IMR-90 (cell line): ENCODE data around the gene PTGDR. TPM values are rescaled to one million over a fixed set of nuclear protein-coding genes. Genes with fewer than 3 reads are reported as not detected.

Experiments used
- ATAC-seq: fragments of 200-7000 bp; cut with Tn5 transposase; 2 replicates; pipeline ENCODE4 v1.9.1; 2020; ENCODE audit warnings: low read depth, mild to moderate bottlenecking, moderate library complexity
- BruUV-seq: library from RNA; stranded (reverse); fragments of 400-500 nt; replicated peaks from 2 replicates; lab custom pipeline; 2021; lab: Mats Ljungman, UMichigan
- CTCF ChIA-PET: fragments of 300-600 bp; formaldehyde crosslinking; extraction: SDS; loops from one replicate; lab custom pipeline; 2021; ENCODE audit warnings: antibody characterized with exemption; lab: Yijun Ruan, JAX
- POLR2A ChIA-PET: fragments of 300-600 bp; sonication (Branson Sonifier 250); formaldehyde crosslinking; loops from one replicate; lab custom pipeline; 2022; ENCODE audit warnings: antibody characterized with exemption; ENCODE audit not compliant: unreplicated experiment; lab: Charles Lee
- DNase-seq: peaks from one replicate; pipeline ENCODE4 v3.0.0; 2013
- H2AFZ ChIP-seq: replicated peaks from 2 replicates; pipeline ENCODE3; 2013; ENCODE audit warnings: low read length, mild to moderate bottlenecking; ENCODE audit not compliant: poor library complexity
- H2AK5ac ChIP-seq: 2 replicates; pipeline ENCODE4 v1.6.1; 2013; ENCODE audit warnings: low read depth, low read length, inconsistent platforms
- H2AK9ac ChIP-seq: replicated peaks from 2 replicates; pipeline ENCODE3; 2013; ENCODE audit warnings: mild to moderate bottlenecking, low read depth, low read length, moderate library complexity; ENCODE audit not compliant: poor library complexity
- H2BK120ac ChIP-seq: 2 replicates; pipeline ENCODE4 v1.6.1; 2013; ENCODE audit warnings: low read depth, low read length, inconsistent platforms
- H2BK15ac ChIP-seq: 3 replicates; pipeline ENCODE4 v1.6.1; 2013; ENCODE audit warnings: low read depth, low read length, inconsistent platforms
- H2BK20ac ChIP-seq: 2 replicates; pipeline ENCODE4 v1.6.1; 2013; ENCODE audit warnings: low read depth, mild to moderate bottlenecking, inconsistent platforms, low read length, moderate library complexity
- H2BK5ac ChIP-seq: 2 replicates; pipeline ENCODE4 v1.6.1; 2013; ENCODE audit warnings: mild to moderate bottlenecking, low read depth, low read length, inconsistent platforms; ENCODE audit not compliant: poor library complexity, severe bottlenecking
- H3K14ac ChIP-seq: replicated peaks from 2 replicates; pipeline ENCODE4 v1.6.1; 2013; ENCODE audit warnings: low read depth, low read length, inconsistent platforms
- H3K18ac ChIP-seq: 2 replicates; pipeline ENCODE4 v1.6.1; 2013; ENCODE audit warnings: low read depth, low read length, control low read depth
- H3K23ac ChIP-seq: 2 replicates; pipeline ENCODE4 v1.6.1; 2013; ENCODE audit warnings: low read depth, low read length, inconsistent platforms
- H3K27ac ChIP-seq: 2 replicates; pipeline ENCODE4 v1.5.1; 2013; ENCODE audit warnings: mild to moderate bottlenecking, control low read depth, low read length; ENCODE audit not compliant: insufficient read depth
- H3K27me3 ChIP-seq: 2 replicates; pipeline ENCODE4 v1.6.1; 2013; ENCODE audit warnings: low read length; ENCODE audit not compliant: control insufficient read depth, insufficient read depth
- H3K36me3 ChIP-seq: 2 replicates; pipeline ENCODE4 v1.6.1; 2013; ENCODE audit warnings: low read length, mixed read lengths; ENCODE audit not compliant: control insufficient read depth, insufficient read depth
- H3K4ac ChIP-seq: 2 replicates; pipeline ENCODE4 v1.6.1; 2013; ENCODE audit warnings: low read depth, low read length, inconsistent platforms
- H3K4me1 ChIP-seq: 2 replicates; pipeline ENCODE4 v1.6.1; 2013; ENCODE audit warnings: low read length, mixed read lengths; ENCODE audit not compliant: control insufficient read depth, insufficient read depth
- H3K4me2 ChIP-seq: 2 replicates; pipeline ENCODE4 v1.6.1; 2013; ENCODE audit warnings: low read depth, mild to moderate bottlenecking, control low read depth, low read length, moderate library complexity
- H3K4me3 ChIP-seq: 2 replicates; pipeline ENCODE4 v1.5.1; 2013; ENCODE audit warnings: low read depth, mild to moderate bottlenecking, control low read depth, low read length, moderate library complexity; ENCODE audit not compliant: insufficient read depth
- H3K56ac ChIP-seq: 2 replicates; pipeline ENCODE4 v1.6.1; 2013; ENCODE audit warnings: low read length, inconsistent platforms; ENCODE audit not compliant: insufficient read depth; ENCODE audit errors: extremely low read depth
- H3K79me1 ChIP-seq, 2 experiments: 2 replicates each; pipeline ENCODE4 v1.6.1; 2013; ENCODE audit warnings: low read length in 2 of 2, inconsistent platforms in 1 of 2, low read depth in 1 of 2
- H3K9ac ChIP-seq: 2 replicates; pipeline ENCODE4 v1.6.1; 2013; ENCODE audit warnings: low read depth, low read length, control low read depth
- H3K9me1 ChIP-seq: 2 replicates; pipeline ENCODE4 v1.6.1; 2013; ENCODE audit warnings: low read length, inconsistent platforms; ENCODE audit not compliant: insufficient read depth
- H3K9me3 ChIP-seq: 2 replicates; pipeline ENCODE4 v1.6.1; 2013; ENCODE audit warnings: low read length; ENCODE audit not compliant: control insufficient read depth, insufficient read depth
- H4K20me1 ChIP-seq: 2 replicates; pipeline ENCODE4 v1.6.1; 2013; ENCODE audit warnings: low read length, inconsistent platforms; ENCODE audit not compliant: insufficient read depth
- H4K5ac ChIP-seq: 2 replicates; pipeline ENCODE4 v1.6.1; 2013; ENCODE audit warnings: mild to moderate bottlenecking, low read depth, low read length, control low read depth
- H4K8ac ChIP-seq, 2 experiments: 2 replicates each; pipeline ENCODE4 v1.6.1; 2013; ENCODE audit warnings: low read depth in 2 of 2, low read length in 2 of 2, control low read depth in 1 of 2, inconsistent platforms in 1 of 2
- H4K91ac ChIP-seq: 2 replicates; pipeline ENCODE4 v1.6.1; 2013; ENCODE audit warnings: low read depth, low read length, inconsistent platforms; ENCODE audit not compliant: insufficient read depth
- BHLHE40 ChIP-seq: fragments of 150-350 bp; IDR thresholded peaks from 2 replicates; pipeline ENCODE4 v1.6.1; 2016; ENCODE audit warnings: mild to moderate bottlenecking, low read depth, low read length
- CEBPB ChIP-seq: IDR thresholded peaks from 2 replicates; pipeline ENCODE4 v1.6.1; 2012; ENCODE audit warnings: low read depth, low read length, improper control_type of control experiment
- CHD1 ChIP-seq: IDR thresholded peaks from 2 replicates; pipeline ENCODE4 v1.6.1; 2012; ENCODE audit warnings: low read depth, low read length, improper control_type of control experiment
- FOS ChIP-seq: fragments of 150-350 bp; IDR thresholded peaks from 2 replicates; pipeline ENCODE4 v1.6.1; 2016; ENCODE audit warnings: low read depth, low read length
- MAFK ChIP-seq: IDR thresholded peaks from 2 replicates; pipeline ENCODE4 v1.6.1; 2012; ENCODE audit warnings: low read depth, low read length, improper control_type of control experiment
- MAZ ChIP-seq: IDR thresholded peaks from 2 replicates; pipeline ENCODE4 v1.6.1; 2012; ENCODE audit warnings: low read depth, mild to moderate bottlenecking, low read length, improper control_type of control experiment, moderate library complexity, borderline replicate concordance
- MXI1 ChIP-seq: IDR thresholded peaks from 2 replicates; pipeline ENCODE4 v1.6.1; 2012; ENCODE audit warnings: low read depth, mild to moderate bottlenecking, low read length, moderate library complexity, borderline replicate concordance
- NFE2L2 ChIP-seq: fragments of 150-350 bp; IDR thresholded peaks from 2 replicates; pipeline ENCODE4 v1.6.1; 2016; ENCODE audit warnings: low read depth, mild to moderate bottlenecking, low read length
- POLR2A ChIP-seq: IDR thresholded peaks from 2 replicates; pipeline ENCODE4 v1.6.1; 2012; ENCODE audit warnings: mild to moderate bottlenecking, low read depth, low read length
- RAD21 ChIP-seq: IDR thresholded peaks from 2 replicates; pipeline ENCODE4 v1.6.1; 2012; ENCODE audit warnings: low read length, improper control_type of control experiment
- RCOR1 ChIP-seq: IDR thresholded peaks from 2 replicates; pipeline ENCODE4 v1.6.1; 2012; ENCODE audit warnings: mild to moderate bottlenecking, low read length, improper control_type of control experiment; ENCODE audit not compliant: insufficient replicate concordance
- RFX5 ChIP-seq: IDR thresholded peaks from 2 replicates; pipeline ENCODE4 v1.8.0; 2012; ENCODE audit warnings: low read depth, mild to moderate bottlenecking, low read length, moderate library complexity
- SMC3 ChIP-seq: fragments of 150-350 bp; IDR thresholded peaks from 2 replicates; pipeline ENCODE4 v1.6.1; 2016; ENCODE audit warnings: low read depth, mild to moderate bottlenecking, antibody characterized with exemption, low read length, moderate library complexity
- WGBS, 2 experiments: methylation state at CpG; one replicate each; pipeline versions ENCODE4 v1.1.5 to v1.1.7; 2013; ENCODE audit warnings: missing lambda C conversion rate in 2 of 2; ENCODE audit not compliant: insufficient read length in 1 of 2; ENCODE audit errors: extremely low coverage in 2 of 2; 5-methylcytosine and 5-hydroxymethylcytosine counted together
- dilution Hi-C: fragments of 300-500 bp; cut with HindIII; formaldehyde crosslinking; loops from one replicate; pipeline ENCODE4 v1.14.3; 2018; ENCODE audit warnings: low sequenced_read_pairs; ENCODE audit not compliant: unreplicated experiment
- in situ Hi-C: fragments of 300-500 bp; cut with MboI; formaldehyde crosslinking; loops from 3 replicates; pipeline ENCODE4 v1.14.3; 2019; ENCODE audit warnings: low sequenced_read_pairs, inconsistent platforms, mixed read lengths
- intact Hi-C: fragments of 100-400 bp; cut with micrococcal nuclease; formaldehyde crosslinking; loops from 2 replicates; pipeline ENCODE4 v1.10.0; 2022
- polyA plus RNA-seq, 3 experiments: library from polyadenylated mRNA; depleted of rRNA; stranded (reverse); fragments of >200 nt; gene quantifications; 2 replicates each; pipeline ENCODE4 v1.2.3, GENCODE V29; 2012; ENCODE audit warnings: low replicate concordance in 1 of 3
- total RNA-seq: library from RNA; depleted of rRNA; stranded (reverse); fragments of >200 nt; gene quantifications from 2 replicates; pipeline ENCODE4 v1.2.3, GENCODE V29; 2012
- TF ChIP-seq, protein P1 (sequence below): fragments of 150-350 bp; IDR thresholded peaks from 2 replicates; pipeline ENCODE4 v1.6.1; 2017; ENCODE audit warnings: mild to moderate bottlenecking, antibody characterized with exemption, low read length, low read depth
- TF ChIP-seq, protein P2 (sequence below): fragments of 150-350 bp; IDR thresholded peaks from 2 replicates; pipeline ENCODE4 v1.6.1; 2016; ENCODE audit warnings: low read depth, mild to moderate bottlenecking, low read length, moderate library complexity, borderline replicate concordance
- TF ChIP-seq, protein P3 (sequence below): conservative IDR thresholded peaks from 2 replicates; pipeline ENCODE4 v1.5.1; 2012; ENCODE audit warnings: mild to moderate bottlenecking, low read depth, low read length, improper control_type of control experiment

The PTGDR gene
- total and polyA plus RNA-seq, 2 of the 4 experiments (the other 2 are of a cell fraction): not detected

DNA sequence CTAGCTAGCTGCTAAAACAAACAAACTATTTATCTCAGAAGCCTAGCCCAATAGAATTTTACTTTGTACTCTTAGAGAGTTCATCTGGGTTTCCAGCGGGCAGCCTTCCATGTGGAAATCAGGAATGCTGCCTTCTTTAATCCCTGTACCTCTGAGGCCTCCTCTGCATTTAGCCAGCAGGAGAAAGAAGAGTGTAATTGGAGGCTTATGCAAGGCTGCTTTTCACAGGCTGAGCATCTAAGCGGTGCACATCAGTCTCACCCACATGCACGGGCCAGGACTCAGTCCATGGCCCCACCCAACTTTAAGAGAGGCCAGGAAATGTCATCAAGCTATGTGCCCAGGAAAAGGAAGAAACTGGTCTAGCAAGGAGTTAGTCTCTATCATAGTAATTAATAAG, 14.0 kb upstream of the PTGDR start:
- no peak overlapping the region for H4K91ac ChIP-seq
- no TSS peak for BruUV-seq
- H2AK9ac ChIP-seq: no peak overlapping the region
- no peaks in the 10 kb centered on the region for H3K36me3 ChIP-seq
- CTCF ChIA-PET: no interaction called here
- peak; percentile 5 for DNase-seq
- TF ChIP-seq CHD1: no peak
- no peak for TF ChIP-seq RCOR1
- TF ChIP-seq SMC3: no peak
- no peak for TF ChIP-seq CEBPB
- no peak for TF ChIP-seq NFE2L2
- no peak for TF ChIP-seq FOS
- TF ChIP-seq RFX5: no peak
- TF ChIP-seq MAZ: no peak
- no peak for TF ChIP-seq MXI1
- no peak for TF ChIP-seq RAD21
- TF ChIP-seq, protein P1, sequence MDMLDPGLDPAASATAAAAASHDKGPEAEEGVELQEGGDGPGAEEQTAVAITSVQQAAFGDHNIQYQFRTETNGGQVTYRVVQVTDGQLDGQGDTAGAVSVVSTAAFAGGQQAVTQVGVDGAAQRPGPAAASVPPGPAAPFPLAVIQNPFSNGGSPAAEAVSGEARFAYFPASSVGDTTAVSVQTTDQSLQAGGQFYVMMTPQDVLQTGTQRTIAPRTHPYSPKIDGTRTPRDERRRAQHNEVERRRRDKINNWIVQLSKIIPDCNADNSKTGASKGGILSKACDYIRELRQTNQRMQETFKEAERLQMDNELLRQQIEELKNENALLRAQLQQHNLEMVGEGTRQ: no peak
- TF ChIP-seq, protein P2, sequence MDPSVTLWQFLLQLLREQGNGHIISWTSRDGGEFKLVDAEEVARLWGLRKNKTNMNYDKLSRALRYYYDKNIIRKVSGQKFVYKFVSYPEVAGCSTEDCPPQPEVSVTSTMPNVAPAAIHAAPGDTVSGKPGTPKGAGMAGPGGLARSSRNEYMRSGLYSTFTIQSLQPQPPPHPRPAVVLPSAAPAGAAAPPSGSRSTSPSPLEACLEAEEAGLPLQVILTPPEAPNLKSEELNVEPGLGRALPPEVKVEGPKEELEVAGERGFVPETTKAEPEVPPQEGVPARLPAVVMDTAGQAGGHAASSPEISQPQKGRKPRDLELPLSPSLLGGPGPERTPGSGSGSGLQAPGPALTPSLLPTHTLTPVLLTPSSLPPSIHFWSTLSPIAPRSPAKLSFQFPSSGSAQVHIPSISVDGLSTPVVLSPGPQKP: no peak
- no peak for TF ChIP-seq MAFK
- TF ChIP-seq POLR2A: no peak
- TF ChIP-seq BHLHE40: no peak
- TF ChIP-seq, protein P3, sequence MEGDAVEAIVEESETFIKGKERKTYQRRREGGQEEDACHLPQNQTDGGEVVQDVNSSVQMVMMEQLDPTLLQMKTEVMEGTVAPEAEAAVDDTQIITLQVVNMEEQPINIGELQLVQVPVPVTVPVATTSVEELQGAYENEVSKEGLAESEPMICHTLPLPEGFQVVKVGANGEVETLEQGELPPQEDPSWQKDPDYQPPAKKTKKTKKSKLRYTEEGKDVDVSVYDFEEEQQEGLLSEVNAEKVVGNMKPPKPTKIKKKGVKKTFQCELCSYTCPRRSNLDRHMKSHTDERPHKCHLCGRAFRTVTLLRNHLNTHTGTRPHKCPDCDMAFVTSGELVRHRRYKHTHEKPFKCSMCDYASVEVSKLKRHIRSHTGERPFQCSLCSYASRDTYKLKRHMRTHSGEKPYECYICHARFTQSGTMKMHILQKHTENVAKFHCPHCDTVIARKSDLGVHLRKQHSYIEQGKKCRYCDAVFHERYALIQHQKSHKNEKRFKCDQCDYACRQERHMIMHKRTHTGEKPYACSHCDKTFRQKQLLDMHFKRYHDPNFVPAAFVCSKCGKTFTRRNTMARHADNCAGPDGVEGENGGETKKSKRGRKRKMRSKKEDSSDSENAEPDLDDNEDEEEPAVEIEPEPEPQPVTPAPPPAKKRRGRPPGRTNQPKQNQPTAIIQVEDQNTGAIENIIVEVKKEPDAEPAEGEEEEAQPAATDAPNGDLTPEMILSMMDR: no peak
- no peak overlapping the region for H2BK5ac ChIP-seq
- H2AFZ ChIP-seq: no peak overlapping the region
- dilution Hi-C loops (no loop called here), intact Hi-C loops (no loop called here), in situ Hi-C loops (no loop called here)
- POLR2A ChIA-PET: no interaction called here
- no CpG with 5 or more reads among the region's 3 CpGs for WGBS, 2 experiments
- H2AK5ac ChIP-seq: no peak overlapping the region
- peak; percentile 77 for ATAC-seq
- no peak overlapping the region for H4K5ac ChIP-seq
- H3K4me2 ChIP-seq: no peak overlapping the region; the same call in 1 of the 2 replicates
- H3K9ac ChIP-seq: no peak overlapping the region
- H3K4ac ChIP-seq: no peak overlapping the region
- no peaks in the 10 kb centered on the region for H3K79me1 ChIP-seq
- H3K9me3 ChIP-seq: no peaks in the 10 kb centered on the region
- no peak overlapping the region for H3K23ac ChIP-seq
- no peaks in the 10 kb centered on the region; the same call in 1 of the 2 replicates for H3K4me1 ChIP-seq
- H4K20me1 ChIP-seq: no peaks in the 10 kb centered on the region
- H3K14ac ChIP-seq: no peak overlapping the region
- H2BK120ac ChIP-seq: no peak overlapping the region
- no peak overlapping the region for H2BK15ac ChIP-seq
- no peaks in the 10 kb centered on the region for H3K9me1 ChIP-seq
- H3K56ac ChIP-seq: no peak overlapping the region
- no peak overlapping the region for H4K8ac ChIP-seq
- no peak overlapping the region for H3K18ac ChIP-seq
- H3K27ac ChIP-seq: no peak overlapping the region
- peaks cover 9% of the 10 kb centered on the region; the same call in 1 of the 2 replicates for H3K27me3 ChIP-seq
- no peak overlapping the region for H3K4me3 ChIP-seq
- no peak overlapping the region for H2BK20ac ChIP-seq
